ENCODE data around the gene MAP1LC3B.

The MAP1LC3B gene

DNA sequence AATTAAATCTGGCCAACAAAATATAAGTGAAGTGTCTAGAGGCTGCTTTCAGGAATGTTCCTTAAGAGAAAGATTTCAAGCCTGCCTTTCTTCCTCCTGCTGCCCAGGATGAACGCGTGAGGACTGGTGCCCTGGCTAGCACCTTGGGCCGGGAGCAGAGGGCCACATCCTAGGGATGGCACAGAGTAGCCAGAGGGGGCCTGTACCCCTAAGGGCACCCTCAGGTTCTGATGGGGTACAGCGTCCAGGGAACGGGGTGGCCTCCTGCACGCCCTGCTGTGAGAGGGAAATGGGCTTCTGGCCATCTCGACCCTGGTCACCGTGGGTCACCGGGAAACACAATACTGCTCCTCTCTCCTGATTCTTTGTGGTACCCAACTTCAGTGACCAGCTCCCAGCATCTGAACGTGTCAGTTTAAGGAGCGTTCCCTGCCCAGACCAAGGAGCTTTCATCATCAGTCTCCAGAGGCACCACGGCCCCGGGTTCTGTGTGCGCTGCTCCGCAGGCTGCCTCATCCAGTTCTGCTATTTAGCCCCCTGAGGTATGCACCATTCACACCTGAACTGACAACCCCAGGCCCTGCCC is 40.3 kb downstream of the MAP1LC3B start:
- no peak for DNase-seq (ENCODE audit: low read depth in 3 of 3)

DNA sequence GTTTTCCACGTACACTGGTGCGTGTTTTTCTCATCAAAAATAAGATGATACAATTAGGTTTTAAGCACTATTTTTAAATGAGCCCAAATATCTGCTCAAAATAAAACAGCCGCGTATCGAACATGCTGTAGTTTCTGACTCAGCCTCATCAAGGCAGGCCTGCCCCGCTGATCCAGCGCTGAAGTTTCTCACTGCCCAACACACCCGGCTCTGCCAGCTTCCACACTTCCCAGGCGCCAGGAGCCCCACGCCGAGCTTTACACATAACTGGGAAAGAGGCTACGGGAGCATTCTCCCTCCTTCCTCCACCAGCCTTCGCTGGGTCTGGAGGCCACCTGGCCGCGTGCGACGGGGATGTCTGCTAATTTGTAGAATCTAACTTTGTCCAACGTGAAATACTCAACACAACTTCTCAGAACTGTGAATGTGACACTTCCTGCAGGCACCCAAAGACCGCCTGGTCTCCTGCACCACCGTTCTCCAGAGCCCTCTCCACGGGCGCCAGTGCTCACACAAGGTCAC is 42.1 kb downstream of the MAP1LC3B start:
- DNase-seq (ENCODE audit: low read depth in 3 of 3), result no peak

DNA sequence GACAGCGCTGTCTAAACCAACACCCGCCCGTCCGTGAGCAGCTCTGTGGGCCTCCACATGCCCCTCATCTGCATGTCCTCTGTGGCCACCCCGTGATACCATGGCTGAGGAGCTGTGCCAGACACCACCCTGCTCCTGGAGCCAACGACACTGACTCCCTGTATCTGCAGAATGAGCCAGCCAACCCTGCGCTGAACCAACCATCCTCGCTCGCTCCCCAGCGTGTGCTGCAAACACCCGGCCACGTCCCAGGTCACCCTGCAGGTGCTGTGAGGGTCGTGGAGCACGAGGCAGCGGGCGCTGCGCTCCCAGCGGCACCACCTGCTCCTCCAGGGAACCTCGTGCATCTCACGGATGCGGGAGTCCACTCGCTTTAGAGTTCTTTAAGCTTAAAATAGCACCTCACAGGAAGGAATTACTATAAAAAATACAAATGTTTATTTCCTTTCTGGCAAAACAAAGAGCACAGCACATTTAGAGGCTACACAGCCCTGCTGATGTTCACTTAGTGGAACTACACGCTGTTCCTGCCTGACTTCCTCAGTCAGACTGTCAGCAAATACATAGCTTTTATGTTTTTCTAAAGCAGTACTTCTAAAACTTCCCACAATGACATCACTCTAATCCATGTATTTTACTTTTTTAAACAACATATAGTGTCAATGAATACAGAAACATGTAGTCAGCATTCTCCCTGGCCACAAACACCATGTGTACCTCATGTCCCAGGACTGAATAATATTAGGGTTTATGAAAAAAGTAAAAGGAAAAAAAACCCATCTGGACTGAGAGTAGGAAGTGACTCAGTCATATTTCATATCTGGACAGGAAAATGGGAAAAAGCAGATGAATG is 43.5 kb downstream of the MAP1LC3B start:
- no peak for DNase-seq (ENCODE audit: low read depth in 3 of 3)

DNA sequence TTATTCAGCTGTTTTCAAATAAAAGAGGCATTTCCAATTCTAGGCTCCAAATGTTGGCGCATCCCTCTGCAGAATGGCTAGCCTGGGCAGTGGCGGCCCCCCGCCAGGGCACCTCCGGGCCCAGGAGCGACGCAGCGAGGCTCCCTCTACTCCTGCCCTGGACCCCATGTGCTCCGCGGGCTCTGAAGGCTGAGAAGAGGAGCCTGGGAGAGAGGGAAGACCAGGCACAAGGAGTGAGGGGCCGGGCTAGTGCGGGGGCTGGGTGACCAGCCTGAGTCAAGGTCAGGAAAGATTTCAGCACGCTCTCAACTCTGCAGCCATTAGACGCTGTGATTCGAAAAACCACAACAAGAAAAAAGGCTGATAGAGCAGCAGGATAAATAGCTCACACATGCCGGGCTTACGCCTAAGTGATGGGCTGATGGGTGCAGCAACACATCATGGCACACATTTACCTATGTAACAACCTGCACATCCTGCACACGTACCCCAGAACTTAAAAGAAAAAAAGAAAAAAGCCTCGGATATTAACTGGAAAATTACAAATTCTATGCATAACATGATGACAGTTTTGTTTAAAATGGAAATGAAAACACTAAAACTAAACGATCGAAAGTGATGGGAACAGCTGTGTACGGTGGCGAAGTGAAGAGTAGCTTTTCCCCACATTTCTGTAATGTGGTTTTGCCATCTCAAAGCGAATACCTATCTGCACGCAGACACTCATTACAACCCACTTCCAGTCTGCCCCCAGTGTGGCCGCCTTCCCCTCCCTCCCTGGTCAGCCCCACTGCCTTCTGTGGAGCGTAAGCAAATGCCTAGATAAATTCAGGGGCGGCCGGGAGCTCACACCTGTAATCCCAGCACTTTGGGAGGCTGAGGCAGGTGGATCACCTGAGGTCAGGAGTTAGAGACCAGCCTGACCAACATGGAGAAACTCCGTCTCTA is 44.4 kb downstream of the MAP1LC3B start:
- no peak for DNase-seq (ENCODE audit: low read depth in 3 of 3)

DNA sequence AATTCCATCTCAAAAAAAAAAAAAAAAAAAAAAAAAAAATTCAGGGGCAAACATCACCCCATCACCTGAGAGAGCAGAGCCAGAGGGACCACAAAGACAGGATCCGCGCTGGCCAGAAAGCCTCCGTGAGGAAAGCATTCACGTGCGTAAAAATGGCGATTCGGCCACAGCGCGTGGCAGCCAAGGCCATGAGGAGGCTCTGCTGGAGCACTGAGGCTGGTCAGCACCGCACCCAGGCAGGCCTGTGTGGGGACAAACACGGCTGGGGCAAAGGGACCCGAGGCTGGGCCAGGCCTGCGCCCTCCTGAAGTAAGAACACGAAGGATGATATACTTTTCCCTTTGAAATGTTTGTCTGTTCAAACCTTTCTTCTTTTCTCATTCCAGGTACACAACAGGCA is 45.2 kb downstream of the MAP1LC3B start:
- DNase-seq (ENCODE audit: low read depth in 3 of 3), result no peak

DNA sequence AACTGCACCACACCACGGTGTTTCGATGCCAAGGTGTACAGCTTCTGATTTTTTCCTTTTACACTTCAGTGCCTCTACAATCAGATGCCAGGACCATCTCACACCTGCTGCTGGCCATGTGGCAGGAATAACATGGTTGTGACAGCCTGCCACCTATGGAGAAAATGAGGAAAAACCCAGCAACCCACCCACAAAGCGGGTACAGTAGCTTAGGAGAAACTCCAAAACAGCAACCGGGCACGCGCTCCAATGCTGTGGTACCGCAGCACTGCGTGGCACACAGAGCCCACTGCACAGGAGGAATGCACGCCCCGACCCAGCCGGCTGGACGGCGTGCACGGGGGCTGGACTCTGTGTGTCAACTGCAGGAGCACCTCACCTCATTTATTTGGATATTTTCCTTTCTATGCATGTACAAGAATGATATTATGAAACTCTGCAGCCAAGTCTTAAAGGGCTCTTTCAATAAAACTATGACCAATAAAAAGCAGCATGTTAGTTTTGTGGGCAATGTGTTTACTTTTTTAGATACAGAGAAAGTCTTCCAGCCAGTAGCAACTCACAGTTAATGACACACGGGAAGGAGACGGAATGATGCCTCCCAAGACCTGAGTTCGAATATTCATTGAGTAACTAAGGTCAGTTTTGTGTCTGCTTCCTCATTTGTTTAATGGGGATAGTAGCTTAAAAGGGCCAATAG is 45.9 kb downstream of the MAP1LC3B start:
- DNase-seq (ENCODE audit: low read depth in 3 of 3), result no peak

DNA sequence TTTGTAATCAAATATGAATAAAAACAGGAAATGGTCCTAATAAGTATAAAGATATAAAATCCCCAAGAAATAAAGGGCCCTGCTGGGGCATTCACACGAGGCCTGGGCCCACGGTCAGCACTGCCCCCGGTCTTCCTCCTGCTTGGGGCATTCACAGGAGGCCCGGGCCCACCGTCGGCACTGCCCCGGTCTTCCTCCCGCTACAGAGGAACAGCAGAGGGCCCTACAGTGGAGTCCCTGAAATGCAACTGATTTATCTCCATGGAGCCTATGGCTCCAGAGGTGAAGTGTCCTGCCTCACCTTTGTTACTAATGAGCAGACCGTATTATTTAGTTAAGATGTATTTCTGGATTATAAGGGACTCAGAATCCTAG is 46.5 kb downstream of the MAP1LC3B start:
- DNase-seq (ENCODE audit: low read depth in 3 of 3), result no peak

DNA sequence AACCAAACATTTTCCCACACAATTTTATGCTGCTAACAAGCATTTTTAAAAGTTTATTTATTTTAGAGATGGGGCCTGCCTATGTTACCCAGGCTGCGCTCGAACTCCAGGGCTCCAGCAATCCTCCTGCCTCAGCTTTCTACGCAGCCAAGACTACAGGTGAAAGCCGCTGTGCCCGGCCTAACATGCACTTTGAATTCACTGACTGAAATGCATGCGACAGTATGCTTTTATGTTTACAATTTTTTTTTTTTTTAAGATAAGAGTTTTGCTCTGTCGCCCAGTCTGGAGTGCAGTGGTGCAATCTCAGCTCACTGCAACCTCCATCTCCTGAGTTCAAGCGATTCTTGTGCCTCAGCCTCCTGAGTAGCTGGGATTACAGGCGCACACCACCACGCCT is 47.8 kb downstream of the MAP1LC3B start:
- no peak for DNase-seq (ENCODE audit: low read depth in 3 of 3)

DNA sequence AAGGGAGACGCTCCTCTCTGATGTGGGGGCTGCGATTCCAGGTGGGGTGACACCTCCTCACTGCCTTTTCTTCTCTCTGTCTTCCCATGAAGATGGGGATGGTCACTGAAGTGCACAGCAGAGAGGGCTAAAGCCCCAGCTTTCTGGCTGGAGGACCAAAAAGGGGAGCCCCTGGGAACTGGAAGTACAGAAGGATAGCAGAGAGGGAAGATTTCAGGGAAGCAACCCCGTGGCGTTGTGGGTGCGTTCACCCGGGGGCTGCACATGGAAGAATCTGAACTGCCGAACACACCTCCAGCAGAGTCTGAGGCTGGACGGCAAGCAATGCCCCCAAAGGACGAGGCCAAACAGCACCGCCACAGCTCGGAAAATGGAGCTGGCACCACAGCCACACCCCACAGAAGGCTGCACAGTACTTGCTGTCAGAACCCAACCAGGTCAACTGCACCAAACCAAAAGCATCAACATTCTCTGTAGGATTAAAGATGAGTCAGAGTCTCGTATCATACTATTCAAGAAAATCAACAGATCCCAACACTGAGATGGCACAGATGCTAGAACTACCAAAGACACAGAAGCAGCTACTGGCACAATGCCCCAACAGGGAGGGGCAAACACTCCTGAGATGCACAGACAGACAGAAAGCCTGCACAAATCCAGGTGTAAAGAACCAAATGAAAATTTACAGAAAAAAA is 49.9 kb downstream of the MAP1LC3B start:
- no peak for DNase-seq (ENCODE audit: low read depth in 3 of 3)

DNA sequence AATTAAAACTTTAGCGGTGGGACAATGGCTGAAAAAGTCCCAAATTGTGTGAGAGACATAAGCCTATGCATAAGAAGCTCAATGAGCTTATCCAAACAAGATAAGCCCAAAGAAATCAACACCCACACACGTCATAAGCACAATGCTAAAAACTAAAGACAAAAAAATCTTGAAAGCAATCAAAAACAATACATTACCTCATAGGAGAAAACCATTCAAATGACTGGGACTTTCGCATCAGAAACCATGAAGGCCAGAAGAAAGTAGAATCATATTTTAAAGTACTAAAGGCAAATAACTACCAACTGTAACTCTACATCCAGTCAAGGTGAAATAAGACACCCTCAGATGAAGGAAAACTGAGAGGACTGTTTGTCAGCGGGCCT is 50.4 kb downstream of the MAP1LC3B start:
- DNase-seq (ENCODE audit: low read depth in 3 of 3), result no peak

DNA sequence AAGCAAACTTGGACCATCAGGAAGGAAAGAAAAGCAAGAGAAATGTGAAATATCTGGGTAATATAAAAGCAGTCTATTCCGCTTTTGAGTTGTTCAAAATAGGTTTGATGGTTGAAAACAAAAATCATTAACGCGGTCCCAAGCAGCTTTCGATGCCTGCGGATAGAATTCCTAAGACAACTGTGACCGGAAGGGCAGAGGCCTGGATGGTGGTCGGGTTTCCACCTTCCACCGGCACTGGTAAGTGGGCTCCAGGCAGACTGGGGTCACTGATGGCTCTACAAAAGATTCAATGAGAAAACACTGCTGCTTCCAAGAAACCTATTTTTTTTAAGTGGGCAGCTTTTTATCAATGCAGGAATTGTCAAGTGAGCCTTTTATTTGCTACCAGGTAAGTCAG is 50.9 kb downstream of the MAP1LC3B start:
- DNase-seq (ENCODE audit: low read depth in 3 of 3), result no peak

DNA sequence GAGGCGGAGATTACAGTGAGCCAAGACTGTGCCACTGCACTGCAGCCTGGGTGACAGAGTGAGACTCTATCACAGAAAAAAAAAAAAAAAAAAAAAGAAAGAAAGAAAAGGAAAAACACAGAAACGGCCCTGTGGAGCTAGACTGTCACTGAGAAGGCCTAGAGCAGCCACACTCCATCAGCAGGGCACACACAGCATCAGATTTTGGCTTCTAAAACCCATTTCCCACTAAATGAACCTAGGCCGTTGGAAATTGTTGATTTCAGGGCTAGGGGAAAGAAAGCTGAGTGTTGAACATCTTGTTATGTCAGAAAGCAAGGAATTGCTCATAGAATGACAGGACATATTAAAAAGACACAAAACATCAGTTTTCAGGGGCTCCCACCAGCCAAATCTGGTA is 51.8 kb downstream of the MAP1LC3B start:
- no peak for DNase-seq (ENCODE audit: low read depth in 3 of 3)

DNA sequence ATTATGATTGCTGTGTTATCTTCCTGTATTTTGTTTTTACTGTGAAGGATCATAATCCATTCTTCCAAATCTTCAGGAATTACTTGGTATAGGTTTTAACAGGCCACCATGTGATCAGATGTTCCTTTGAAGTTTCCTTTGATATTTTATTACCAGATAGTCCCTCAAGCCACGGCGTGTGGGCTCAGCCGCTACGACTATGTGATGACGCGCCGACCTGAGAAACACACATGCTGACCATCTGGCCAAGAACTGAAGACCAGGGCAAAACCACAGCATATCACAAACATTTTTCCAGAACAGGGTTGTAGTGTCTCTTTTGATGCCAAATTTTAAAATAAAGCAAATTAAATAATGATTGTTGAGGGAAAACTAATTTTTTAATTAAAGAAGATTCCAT is 53.4 kb downstream of the MAP1LC3B start:
- no peak for DNase-seq (ENCODE audit: low read depth in 3 of 3)

DNA sequence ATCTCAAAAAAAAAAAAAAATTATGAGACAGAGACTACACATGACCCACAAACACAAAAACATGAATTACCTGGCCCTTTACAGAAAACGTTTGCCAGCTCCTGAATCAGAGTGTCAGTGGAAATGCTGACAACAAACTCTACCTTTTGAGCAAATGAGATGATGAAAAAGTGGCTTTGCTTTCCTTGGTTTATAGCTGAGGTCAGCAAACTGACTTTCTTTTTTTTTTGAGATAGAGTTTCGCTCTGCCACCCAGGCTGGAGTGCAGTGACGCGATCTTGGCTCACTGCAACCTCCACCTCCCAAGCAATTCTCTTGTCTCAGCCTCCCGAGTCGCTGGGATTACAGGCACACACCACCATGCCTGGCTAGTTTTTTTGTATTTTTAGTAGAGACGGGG is 54.3 kb downstream of the MAP1LC3B start:
- no peak for DNase-seq (ENCODE audit: low read depth in 3 of 3)

DNA sequence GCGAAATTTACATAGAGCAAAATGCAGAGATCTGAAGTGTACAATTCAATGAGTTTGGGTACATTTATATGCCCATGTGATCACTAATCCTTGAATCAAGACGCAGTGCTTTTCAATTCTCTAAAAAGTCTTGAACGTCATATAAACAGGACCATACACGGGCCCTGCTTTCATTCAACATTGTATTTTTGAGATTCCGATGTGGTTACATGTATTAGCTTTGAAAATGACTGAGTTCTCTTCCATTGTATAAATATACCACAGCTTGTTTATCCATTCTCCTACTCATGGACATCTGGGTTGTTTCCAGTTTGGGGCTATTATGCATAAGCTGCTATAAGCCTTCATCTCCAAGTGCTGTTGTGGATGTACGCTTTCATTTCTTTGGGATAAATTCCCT is 55.2 kb downstream of the MAP1LC3B start:
- DNase-seq (ENCODE audit: low read depth in 3 of 3), result no peak

DNA sequence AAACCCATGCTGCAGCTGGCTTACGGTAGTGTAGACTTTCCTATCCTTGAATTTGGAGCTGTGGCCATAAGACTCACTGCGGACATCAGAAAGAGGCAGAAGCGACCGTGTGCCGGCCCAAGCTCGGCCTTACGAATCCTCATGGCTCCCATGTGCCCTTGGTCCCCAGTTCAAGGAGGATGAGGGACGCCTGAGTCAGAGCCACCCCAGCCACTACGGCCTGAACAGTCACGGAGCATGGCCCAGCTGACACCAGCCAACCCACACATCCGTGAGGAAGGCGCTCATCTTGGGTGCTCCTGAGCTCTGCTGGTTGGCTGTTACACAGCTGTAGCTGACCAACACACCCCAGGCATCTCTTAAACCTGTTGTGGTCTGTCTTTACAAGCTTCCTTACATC is 56.7 kb downstream of the MAP1LC3B start:
- no peak for DNase-seq (ENCODE audit: low read depth in 3 of 3)

DNA sequence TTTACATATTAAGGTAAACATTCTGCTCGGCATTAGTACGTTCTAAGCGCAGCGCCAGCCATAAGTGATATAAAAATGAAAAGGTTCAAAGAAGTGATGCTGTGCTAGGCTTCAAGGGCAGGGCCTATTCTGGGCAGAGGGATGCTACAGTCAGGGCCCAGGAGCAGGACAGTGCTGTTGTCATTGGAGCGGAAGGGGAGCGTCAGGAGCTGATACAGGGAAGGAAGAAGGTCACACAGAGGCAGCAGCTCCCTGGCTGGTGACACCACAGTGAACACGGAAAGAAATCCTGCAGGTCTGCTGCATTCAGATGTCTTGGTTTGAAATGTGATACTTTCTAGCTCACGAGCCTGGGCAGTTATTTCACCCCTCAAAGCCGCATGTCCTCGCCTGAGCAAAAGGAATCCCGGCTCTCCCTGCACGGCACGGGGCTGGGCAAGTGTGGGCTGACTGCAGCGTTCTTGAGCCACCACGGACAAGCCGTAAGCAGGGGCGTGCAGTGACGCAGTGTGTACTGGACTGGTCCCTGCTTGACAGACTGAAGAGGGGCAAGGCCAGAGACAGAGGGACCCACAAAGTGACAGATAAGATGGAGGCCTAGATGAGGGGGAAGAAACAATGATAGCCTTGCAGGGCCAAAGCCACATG is 59.6 kb downstream of the MAP1LC3B start:
- DNase-seq (ENCODE audit: low read depth in 3 of 3), result no peak

DNA sequence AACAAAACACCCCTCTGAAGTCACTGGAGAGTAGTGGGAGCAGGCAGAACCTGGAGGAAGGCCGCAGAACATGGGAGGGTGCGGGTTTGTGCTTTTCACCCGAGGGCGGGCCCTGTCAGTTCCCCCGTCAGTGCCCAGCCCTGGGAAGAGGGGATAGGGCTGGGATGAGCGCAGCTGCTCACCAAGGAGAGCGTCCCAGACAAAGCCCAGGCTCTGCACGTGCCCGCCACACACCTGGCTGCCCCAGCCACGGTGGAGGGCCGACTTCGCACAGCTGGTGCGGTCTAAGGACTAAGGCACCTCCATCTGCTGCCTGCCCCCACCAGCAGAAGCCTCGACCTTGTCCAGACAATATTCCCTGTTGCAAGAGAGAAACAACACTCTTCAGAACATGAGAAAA is 61.2 kb downstream of the MAP1LC3B start:
- DNase-seq (ENCODE audit: low read depth in 3 of 3), result no peak
